ENCODE measurements around the gene UBTF.

The UBTF gene

DNA sequence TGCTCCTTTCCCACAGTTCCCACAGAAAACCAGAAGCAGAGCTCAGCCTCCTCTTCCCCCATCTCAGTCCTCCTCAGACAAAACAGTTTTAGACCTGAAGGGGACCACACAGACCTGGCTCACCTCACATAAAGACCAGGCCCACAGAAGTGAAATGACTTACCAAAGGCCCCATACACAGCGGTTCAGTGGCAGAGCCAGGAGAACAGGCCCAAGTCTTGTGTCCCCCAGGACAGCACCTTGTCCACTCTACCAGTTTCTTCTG is 5.3 kb downstream of the UBTF start:
- no peak overlapping the region for H3K4me3 ChIP-seq (ENCODE audit: low read depth, low read length)

- no peak overlapping the region for H3K4me3 ChIP-seq (ENCODE audit: low read depth, low read length)
Measured at GRCh38 chr17:44213403-44214229, 5.9 kb downstream of the UBTF start.

- H3K4me3 ChIP-seq (ENCODE audit: low read depth, low read length) = no peak overlapping the region
Measured at GRCh38 chr17:44212507-44213402, 6.7 kb downstream of the UBTF start.

DNA sequence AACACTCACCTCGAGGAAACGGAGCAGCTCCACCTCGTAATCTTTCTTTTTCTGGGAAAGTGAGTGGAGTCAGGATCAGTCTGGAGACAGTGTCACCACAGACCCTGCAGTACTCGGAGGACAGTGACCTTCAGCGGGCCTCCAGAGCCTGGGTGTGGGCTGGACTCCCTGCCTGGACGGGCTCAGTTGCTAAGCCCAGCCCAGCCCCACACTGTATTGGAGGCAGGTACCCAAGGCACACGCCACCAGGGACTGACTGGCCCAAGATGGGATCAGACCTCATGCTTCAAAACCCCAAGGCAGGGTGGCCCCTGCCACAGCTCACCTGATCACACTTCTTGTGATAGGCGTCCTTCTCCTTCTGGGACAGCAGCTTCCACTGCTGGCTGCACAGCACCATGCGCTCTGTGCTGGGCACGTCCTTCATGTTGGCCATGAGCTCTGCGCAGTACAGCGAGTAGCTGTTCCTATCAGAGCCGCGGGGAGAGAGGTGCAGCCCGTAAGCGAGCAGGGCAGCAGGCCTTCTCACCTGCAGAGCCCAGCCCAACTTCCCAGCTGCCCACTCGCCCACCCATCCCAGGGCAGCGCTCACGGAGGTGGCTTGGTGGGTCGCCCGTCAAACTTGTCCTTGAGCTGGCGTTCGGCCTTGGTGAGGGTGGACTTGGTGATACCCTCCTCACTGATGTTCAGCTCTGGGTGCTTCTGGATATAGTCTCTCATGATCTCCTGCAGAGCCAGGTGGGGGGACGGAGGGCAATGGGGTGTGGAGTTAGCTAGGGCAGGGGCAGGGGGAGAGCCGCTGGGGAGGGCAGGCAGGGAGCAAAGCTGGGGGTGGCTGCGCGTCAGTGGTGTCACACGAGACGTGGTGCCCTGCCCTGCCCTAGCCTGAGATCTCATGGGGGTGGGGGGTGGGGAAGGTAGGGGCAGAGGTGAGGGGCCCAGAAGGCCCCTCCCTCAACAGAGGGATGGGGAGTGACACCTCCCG is 7.9 kb downstream of the UBTF start:
- no peak overlapping the region for H3K4me3 ChIP-seq (ENCODE audit: low read depth, low read length)

DNA sequence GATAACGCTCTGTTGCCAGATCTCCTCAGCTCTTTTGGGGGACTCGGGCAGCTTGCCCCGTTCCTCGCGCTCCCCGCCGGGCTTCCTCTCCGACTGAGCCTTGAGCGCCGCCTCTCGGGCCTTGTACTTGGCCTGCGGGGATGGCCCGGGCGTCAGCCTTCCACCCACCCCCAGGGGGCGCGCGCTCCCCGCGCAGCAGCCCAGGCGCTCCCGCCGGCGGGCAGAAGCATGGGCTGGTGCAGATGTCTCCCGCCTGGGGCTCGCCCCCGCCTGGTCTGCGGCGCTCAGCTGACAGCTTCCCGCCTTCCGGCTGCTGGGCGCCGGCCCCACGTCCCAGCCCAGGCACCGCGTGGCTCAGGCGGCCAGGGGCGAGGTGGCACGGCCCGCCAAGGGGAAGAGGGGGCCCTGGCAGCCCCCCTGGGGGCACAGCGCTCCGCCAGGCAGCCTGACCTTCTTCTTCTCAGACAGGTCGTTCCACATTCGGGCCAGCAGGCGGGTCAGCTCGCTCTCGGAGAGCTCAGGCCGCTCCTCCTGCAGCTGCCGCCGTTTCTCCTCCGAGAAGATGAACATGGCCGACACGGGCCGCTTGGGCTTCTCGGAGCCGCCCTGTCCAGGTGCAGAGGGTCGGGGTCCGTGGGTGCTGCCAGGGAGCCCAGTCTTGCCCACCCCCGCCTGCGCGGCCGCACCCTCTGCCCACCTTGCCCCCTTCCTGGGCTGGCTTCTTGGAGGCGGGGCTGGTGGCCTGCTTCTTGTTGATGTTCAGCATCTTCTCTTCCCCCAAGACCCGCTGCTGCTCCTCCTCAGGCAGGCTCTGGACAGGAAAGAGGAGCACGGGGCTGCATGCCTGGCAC is 8.9 kb downstream of the UBTF start:
- H3K4me3 ChIP-seq (ENCODE audit: low read depth, low read length) = no peak overlapping the region

DNA sequence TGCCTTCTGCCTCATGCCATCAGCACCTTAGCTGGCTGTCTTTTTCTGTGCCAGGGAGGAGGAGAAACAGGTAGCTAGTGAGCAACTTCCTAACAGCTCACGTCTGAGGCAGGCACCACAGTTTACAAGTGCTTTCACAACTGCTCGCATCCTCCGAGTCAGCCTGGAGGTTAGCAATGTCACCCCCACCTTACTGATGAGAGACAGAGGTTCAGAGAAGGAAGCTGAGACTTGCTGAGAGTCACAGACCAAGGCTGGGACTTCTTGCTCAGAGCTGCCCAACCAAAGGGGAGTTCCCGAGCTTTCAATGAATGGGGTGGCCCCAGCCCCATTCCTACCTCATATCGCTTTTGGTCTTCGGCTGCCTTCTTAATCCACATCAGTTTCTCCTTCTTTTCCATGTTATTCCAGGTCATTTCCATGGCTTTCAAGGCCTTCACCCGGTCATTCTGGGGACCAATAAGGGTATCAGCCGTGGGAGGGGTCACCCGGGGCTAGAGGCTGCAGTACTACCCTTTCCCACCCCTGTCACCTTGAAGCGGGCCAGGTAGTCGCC is 9.6 kb downstream of the UBTF start:
- H3K4me3 ChIP-seq (ENCODE audit: low read depth, low read length) = no peak overlapping the region

- H3K4me3 ChIP-seq (ENCODE audit: low read depth, low read length) = no peak overlapping the region
Measured at GRCh38 chr17:44207743-44208142, 11.7 kb downstream of the UBTF start.

DNA sequence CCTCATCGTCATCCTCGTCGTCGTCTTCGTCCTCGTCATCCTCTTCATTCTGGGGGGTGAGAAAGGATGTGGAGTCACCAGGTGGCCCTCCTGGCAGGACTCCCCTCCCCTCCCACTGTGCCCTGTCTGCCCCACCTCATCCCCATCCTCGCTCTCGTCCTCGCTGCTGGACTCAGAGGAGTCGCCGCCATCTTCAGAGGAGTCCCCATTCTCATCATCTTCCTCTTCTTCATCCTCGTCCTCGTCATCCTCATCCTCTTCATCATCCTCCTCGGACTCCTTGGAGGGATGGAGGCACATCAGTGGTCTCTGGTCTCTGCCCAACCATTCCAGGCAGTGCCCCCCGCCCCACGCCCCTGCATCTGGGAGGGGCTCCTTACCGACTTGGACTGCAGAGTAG is 12.2 kb downstream of the UBTF start:
- H3K4me3 ChIP-seq (ENCODE audit: low read depth, low read length) = no peak overlapping the region

GRCh38 chr17:44206825-44207155 is 12.7 kb downstream of the UBTF start:
- no peak overlapping the region for H3K4me3 ChIP-seq (ENCODE audit: low read depth, low read length)

DNA sequence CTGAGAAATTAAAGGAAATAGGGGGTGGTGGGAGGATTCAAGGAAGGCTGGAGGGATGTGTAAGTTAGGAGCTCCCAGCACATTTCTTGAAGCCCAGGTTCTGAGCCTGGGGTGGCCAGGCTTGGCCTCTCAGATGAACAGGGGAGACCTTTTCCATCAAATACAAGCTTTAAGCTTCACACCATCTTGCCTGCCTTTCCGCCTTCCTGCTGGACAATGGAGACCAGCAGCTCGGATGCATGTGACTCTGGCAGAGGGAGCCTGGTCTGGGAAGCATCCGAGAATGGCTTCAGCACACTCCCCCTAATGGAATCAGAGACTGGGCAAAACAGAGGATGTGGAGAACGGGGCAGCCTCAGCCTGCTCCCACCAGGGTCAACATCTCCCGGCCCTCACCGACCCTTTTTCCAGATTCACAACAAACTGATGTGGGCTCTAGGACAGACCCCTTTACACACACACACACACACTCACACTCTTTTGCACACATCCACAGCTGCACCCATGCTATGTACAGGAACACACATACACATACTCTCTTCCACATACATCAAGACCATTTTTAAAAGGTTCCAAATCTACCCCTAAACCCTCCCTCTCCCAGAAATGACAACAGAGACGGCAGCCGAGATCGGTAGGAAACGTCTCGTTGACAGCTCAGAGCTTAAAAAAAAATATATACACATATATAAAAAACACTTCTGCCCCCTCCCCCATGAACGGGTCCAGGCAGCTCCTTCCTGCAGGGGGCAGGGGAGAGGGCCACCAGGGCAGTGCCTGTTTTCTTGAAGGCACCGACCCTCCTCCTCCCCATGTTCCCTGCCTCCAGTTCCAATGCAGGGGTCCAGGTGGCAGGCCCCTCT is 13.3 kb downstream of the UBTF start:
- H3K4me3 ChIP-seq (ENCODE audit: low read depth, low read length) = no peak overlapping the region

DNA sequence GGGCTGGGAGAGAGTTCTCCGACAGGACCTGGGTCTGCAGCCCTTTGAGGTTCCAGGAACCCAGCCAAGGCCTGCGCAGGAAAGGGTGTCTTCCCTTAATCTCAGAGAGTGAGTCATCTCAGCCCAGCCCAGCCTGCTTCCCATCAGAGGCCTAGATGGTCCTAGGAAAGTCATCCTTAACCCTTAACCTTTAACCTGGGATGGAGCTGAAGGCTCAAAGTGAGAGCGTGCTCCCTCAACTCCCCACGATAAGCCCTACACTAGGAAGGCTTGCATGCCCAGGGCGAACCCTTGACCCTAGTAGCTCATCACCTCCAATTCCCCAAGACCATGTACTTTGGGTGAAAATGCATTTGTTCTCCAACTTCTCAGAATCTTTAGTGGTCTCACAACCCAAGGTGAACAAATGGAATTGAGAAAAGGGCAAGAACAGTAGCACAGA is 15.0 kb downstream of the UBTF start:
- H3K4me3 ChIP-seq (ENCODE audit: low read depth, low read length) = no peak overlapping the region

DNA sequence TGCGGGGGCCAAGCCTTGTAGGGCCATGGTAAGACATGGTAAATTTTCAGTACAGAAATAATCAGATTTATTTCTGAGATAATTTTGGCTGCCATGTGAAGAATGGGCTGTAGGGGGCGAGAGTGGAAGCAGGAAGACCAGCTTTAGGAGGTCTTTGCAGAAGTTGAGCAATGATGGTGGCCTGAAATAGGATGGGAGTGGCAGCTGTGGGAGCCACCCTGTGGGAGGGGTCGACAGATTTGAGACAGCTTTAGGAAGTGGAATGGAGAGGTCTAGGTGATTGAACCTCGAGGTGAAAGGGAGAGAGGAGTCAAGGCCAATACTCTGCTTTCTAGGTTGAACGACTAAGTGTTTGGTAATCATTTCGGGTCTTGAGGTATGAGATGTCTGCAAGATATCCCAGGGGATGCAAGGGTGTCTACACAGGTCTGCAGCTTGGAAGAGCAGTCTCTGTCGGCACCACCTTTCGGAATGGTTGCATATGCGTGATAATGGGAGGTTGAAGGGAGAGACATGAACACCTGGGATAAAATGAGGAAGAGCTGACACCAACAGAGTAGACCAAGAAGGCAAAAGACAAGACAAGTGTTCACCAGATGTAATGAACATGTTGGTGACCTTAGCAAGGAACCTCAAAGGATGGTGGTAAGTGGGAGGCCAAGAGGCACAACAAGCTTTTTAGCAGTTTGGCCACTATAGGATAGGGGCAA is 15.6 kb downstream of the UBTF start:
- no peak overlapping the region for H3K4me3 ChIP-seq (ENCODE audit: low read depth, low read length)

GRCh38 chr17:44202756-44203155 is 16.7 kb downstream of the UBTF start:
- H3K4me3 ChIP-seq (ENCODE audit: low read depth, low read length) = no peak overlapping the region

GRCh38 chr17:44200478-44201155 is 18.9 kb downstream of the UBTF start:
- peak overlapping the region; percentile 72 for H3K4me3 ChIP-seq (ENCODE audit: low read depth, low read length)

DNA sequence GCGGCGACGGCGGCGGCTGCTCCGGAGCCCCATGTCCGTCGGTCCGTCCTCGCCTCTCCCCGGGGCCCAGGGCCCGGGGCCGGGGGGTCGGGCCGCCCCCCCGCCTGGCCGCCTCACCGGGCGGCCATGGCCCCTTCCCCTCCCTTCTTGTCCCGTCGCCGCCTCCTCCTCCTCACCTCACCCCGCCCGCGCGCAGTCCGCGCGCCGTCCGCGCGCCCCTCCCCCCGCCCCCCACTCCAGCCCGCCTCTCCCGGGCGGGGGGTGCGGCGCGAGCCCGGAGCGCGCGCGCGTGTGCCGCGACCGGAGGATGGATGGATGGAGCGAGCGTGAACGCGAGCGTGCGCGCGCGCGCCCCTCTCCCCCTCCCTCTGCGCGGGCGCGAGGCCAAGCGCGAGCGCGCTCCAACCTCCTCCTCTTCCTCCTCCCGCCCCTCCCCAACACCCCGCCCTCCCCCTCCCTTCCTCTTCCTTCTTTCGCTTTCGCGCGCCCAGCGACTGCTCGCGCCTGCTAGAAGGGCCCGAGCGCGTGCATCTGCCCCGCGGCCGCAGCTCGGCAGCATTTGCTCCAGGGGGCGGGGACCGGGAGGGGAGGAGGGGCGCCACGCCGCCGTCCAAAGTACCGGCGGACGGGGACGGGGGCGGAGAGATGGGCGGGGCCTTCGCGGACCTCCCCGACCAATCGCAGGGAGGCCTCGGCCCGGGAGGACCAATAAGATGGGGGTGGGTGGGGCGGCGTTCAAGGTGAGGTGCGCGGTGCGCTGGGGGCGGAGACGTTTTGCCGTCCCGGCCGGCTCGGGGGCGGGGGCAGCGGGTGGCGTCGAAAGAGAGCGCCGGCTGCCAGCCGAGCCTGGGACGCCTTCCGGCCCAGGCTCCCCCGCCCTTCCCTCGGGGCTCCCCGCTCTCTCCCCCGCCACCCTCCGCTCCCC is 19.7 kb downstream of the UBTF start, which contains the start of gene ATXN7L3:
Gene ATXN7L3 (minus strand): TSS at position 332 of the 925 bp plus-strand sequence. CDS start 1,814 bp downstream, outside the sequence.
- H3K4me3 ChIP-seq (ENCODE audit: low read depth, low read length) = peak within 1 kb of the TSS; percentile 81

- peak overlapping the region; percentile 81 for H3K4me3 ChIP-seq (ENCODE audit: low read depth, low read length)
Measured at GRCh38 chr17:44198721-44199552, 20.5 kb downstream of the UBTF start.
